K562 (cell line): ENCODE measurements around the gene ZSCAN26. TPM values are rescaled to one million over a fixed set of nuclear protein-coding genes. Genes with fewer than 3 reads are reported as not detected.

Experiments
- BRF1 ChIP-seq: IDR thresholded peaks from 3 replicates; pipeline ENCODE4 v1.6.1; 2011; ENCODE audit warnings: borderline replicate concordance, mild to moderate bottlenecking; ENCODE audit not compliant: insufficient read length; ENCODE audit errors: extremely low read depth
- CBX5 ChIP-seq: IDR thresholded peaks from 2 replicates; pipeline ENCODE4 v1.6.1; 2014; ENCODE audit warnings: low read depth, borderline replicate concordance
- CREB5 ChIP-seq: fragments of 250-450 bp; sonication (Bioruptor Pico); IDR thresholded peaks from 2 replicates; pipeline ENCODE4 v1.5.0; 2020; ENCODE audit warnings: mild to moderate bottlenecking
- E2F4 ChIP-seq: sonication (generic); formaldehyde crosslinking; IDR thresholded peaks from 2 replicates; pipeline ENCODE4 v1.8.0; 2022; ENCODE audit warnings: mild to moderate bottlenecking, low read depth, missing genetic modification reagents
- RBM22 ChIP-seq: fragments of 200-400 bp; formaldehyde crosslinking; IDR thresholded peaks from 2 replicates; pipeline ENCODE4 v1.6.1; 2018; ENCODE audit warnings: low read length, low read depth; ENCODE audit not compliant: poor library complexity, severe bottlenecking
- RBM25 ChIP-seq: fragments of 200-400 bp; formaldehyde crosslinking; IDR thresholded peaks from 2 replicates; pipeline ENCODE4 v1.6.1; 2018; ENCODE audit warnings: low read length, low read depth, moderate library complexity; ENCODE audit not compliant: severe bottlenecking
- RREB1 ChIP-seq: fragments of 250-450 bp; sonication (Bioruptor Pico); IDR thresholded peaks from 2 replicates; pipeline ENCODE4 v1.4.0; 2020
- ZNF280A ChIP-seq: fragments of 450-650 bp; IDR thresholded peaks from 2 replicates; pipeline ENCODE4 v1.6.1; 2018; ENCODE audit warnings: mild to moderate bottlenecking, low read depth; ENCODE audit not compliant: partially characterized antibody
- polyA plus RNA-seq, 8 experiments: library from polyadenylated mRNA; depleted of rRNA in 4 of 8; stranded (reverse) in 5 of 8; unstranded in 3 of 8; fragments of >200 nt; fragmentation: Nextera tagmentation in 2 of 8; fragmentation: Illumina TruSeq in 1 of 8; extraction: Ambion mirVana in 2 of 8; extraction: Trizol in 1 of 8; gene quantifications; 2 replicates each; pipeline versions ENCODE4 v1.2.1 to v1.2.3, GENCODE V29; 2011 to 2014; ENCODE audit warnings: inconsistent platforms in 1 of 8, missing spikeins in 1 of 8
- total RNA-seq, 7 experiments: library from RNA; depleted of rRNA in 6 of 7; stranded (reverse); fragments of >200 nt in 6 of 7; fragmentation: Illumina TruSeq in 2 of 7; extraction: Trizol in 2 of 7; gene quantifications; 2 replicates each; pipeline versions ENCODE4 v1.2.1 to v1.2.3, GENCODE V29; 2011 to 2021; ENCODE audit warnings: low replicate concordance in 1 of 7

Gene ZSCAN26
- total and polyA plus RNA-seq, 9 of the 15 experiments (the other 6 are each of a cell fraction or from before 2014, with no cell fraction given): 5.9 to 14.2 (median 10.5) TPM

- TF ChIP-seq RREB1 (CRISPR knock-in tag): no peak
- TF ChIP-seq ZNF280A: peak; percentile 18
- TF ChIP-seq BRF1: no peak
- 0 out of 2 replicates have a peak, but pooled peaks have one; percentile 29 for TF ChIP-seq E2F4 (CRISPR knock-in tag)
- TF ChIP-seq CBX5: peak; percentile 44; the same call in 1 of the 2 replicates
- TF ChIP-seq RBM25: no peak
- TF ChIP-seq RBM22: no peak
- TF ChIP-seq CREB5 (CRISPR knock-in tag): no peak
- TF ChIP-seq, all 486 proteins: peak for 8
These were observed 16.0 kb downstream of the ZSCAN26 start (continued) for GRCh38 chr6:28282926-28283325.
